ENCODE data around the gene CCDC171. TPM values are rescaled to one million over a fixed set of nuclear protein-coding genes. Genes with fewer than 3 reads are reported as not detected.
"Not testable (repeated sequence)": the region's sequence is repeated elsewhere in the genome, so short reads cannot be mapped to it uniquely, and the experiment has no call there.

CCDC171 gene
- total RNA-seq, 2 donors from 2014 or later = 2.3 to 4.7 TPM

DNA sequence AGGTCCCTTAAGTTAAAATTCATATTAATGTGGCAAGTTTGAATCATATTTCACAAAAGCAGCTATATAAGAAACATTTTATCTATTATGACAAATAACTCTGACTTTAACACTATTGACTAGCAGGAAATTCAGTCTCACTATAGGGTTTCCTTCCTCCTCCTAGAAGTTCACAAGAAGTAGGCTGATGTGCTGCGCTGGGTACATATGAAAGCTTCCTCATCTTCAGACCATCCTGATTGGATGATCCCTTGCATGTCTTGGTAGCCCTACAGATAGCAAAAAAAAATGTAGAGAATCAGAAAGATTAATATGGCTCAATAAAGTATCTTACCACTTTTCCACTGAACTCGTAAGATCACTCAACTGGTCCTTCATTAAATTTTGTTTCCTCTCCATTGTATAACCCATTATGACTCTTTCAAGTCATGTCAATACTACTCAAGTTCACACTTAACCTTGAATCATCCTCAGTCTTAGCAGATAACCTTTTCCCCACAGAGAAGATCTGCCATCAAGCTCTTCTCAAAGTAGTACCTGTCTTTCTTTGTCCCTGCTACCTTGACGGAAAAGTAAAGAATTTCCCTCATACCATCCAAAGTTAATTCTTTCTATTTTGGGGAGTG is 30.6 kb upstream of the CCDC171 start:
- WGBS, 2 donors = 91 to 93% methylated on average over 3 of the region's 3 CpGs
- DNase-seq = no peak
- Histone ChIP-seq H3K27ac (no peak overlapping the region), H3K9me3 (no peaks in the 10 kb centered on the region), H3K36me3 (replicated peaks in 1 of 2; ENCODE audit: insufficient read depth in 1 of 2, low read depth in 2 of 2) (no peaks in the 10 kb centered on the region), H3K4me1 (no peaks in the 10 kb centered on the region), H3K27me3 (no peaks in the 10 kb centered on the region), H3K4me3 (no peak overlapping the region)
- no peak for ATAC-seq
- TF ChIP-seq, protein P1, sequence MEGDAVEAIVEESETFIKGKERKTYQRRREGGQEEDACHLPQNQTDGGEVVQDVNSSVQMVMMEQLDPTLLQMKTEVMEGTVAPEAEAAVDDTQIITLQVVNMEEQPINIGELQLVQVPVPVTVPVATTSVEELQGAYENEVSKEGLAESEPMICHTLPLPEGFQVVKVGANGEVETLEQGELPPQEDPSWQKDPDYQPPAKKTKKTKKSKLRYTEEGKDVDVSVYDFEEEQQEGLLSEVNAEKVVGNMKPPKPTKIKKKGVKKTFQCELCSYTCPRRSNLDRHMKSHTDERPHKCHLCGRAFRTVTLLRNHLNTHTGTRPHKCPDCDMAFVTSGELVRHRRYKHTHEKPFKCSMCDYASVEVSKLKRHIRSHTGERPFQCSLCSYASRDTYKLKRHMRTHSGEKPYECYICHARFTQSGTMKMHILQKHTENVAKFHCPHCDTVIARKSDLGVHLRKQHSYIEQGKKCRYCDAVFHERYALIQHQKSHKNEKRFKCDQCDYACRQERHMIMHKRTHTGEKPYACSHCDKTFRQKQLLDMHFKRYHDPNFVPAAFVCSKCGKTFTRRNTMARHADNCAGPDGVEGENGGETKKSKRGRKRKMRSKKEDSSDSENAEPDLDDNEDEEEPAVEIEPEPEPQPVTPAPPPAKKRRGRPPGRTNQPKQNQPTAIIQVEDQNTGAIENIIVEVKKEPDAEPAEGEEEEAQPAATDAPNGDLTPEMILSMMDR (IDR thresholded peaks at IDR 0.05) = no peak
- TF ChIP-seq POLR2A (IDR thresholded peaks at IDR 0.05) = no peak
- intact Hi-C loops (cut with DNase I) = no loop called here

DNA sequence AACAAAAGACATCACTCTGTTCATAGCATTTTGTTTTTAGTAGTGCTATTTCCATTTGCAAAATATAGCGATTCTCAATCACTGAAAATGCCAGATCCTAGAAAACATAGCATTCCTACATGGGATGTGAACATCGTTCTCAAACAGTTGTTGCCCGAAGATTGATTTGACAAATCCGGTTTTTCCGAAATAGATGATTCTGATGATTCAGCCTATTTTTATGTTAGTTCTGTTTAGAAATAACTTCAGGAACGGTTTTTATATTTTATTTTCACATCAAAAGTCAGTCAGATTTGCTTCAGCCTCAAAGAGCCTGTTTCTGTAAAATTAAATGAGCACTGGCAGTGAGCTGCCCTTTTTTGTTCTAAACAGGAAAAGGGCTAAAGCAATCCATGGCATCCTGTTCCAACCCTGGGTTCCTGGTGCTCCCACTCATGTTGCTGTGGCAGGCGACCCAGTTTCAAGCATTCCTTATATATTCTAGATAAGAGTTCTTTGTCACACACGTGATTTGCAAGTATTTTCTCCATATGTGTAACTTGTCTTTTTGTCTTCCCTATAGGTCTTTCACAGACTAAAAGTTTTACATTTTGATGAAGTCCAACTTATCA is 27.9 kb upstream of the CCDC171 start:
- no peak overlapping the region for H3K27ac ChIP-seq
- no peaks in the 10 kb centered on the region for H3K4me1 ChIP-seq
- H3K4me3 ChIP-seq = no peak overlapping the region
- TF ChIP-seq, protein P1 (IDR thresholded peaks at IDR 0.05) = no peak
- no peak for TF ChIP-seq POLR2A (IDR thresholded peaks at IDR 0.05)
- ATAC-seq (no peak), DNase-seq (no peak)
- no peaks in the 10 kb centered on the region for H3K27me3 ChIP-seq
- 63 to 67% methylated on average over 8 of the region's 8 CpGs for WGBS, 2 donors
- intact Hi-C loops (cut with DNase I) = no loop called here
- no peaks in the 10 kb centered on the region for H3K9me3 ChIP-seq
- no peaks in the 10 kb centered on the region for H3K36me3 ChIP-seq (replicated peaks in 1 of 2; ENCODE audit: insufficient read depth in 1 of 2, low read depth in 2 of 2)

DNA sequence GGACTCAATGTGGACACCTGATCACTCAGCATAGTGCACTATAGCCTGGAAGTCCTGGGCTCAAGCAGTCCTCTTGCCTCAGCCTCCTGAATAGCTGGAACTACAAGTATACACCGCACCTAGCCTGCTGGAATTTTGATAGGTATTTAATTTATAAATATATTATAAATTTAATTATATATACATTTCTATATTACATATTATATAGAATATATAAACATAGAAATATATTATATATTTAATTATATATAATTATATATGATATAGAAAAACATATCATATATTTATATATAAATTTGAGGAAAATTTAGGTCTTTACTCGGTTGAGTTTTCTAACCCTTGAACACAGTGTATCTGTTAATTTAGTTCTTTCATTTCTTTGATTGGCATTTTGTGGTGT is 26.9 kb upstream of the CCDC171 start:
- H3K36me3 ChIP-seq (replicated peaks in 1 of 2; ENCODE audit: insufficient read depth in 1 of 2, low read depth in 2 of 2) = no peaks in the 10 kb centered on the region
- no peak overlapping the region for H3K4me3 ChIP-seq
- H3K9me3 ChIP-seq = no peaks in the 10 kb centered on the region
- no peak for ATAC-seq
- no peak overlapping the region for H3K27ac ChIP-seq
- TF ChIP-seq POLR2A (IDR thresholded peaks at IDR 0.05) = no peak
- TF ChIP-seq, protein P1 (IDR thresholded peaks at IDR 0.05) = no peak
- no peaks in the 10 kb centered on the region for H3K27me3 ChIP-seq
- no peak for DNase-seq
- intact Hi-C loops (cut with DNase I) = no loop called here
- 89 to 91% methylated on average over 2 of the region's 2 CpGs for WGBS, 2 donors
- no peaks in the 10 kb centered on the region for H3K4me1 ChIP-seq

DNA sequence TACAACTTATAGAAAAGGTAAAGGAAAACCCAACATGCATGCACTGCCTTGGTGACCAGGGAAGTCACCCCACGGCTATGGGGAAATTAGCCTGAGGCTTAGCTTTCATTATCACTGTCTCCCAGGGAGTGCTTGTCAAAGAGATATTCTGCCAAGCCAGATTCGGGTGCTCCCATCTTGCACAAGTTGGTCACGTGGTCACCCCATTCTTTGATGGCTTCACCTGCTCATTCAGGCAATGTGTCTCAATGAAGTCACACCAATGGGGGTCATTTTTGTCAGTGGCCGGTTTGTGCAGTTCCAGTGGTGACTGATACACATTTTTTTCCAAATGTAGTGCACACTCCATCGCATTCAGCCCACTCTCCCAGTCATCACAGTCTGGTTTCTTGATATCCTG is 25.8 kb upstream of the CCDC171 start:
- WGBS, 2 donors = 84 to 86% methylated on average over 5 of the region's 5 CpGs
- H3K27ac ChIP-seq, ATAC-seq: not testable (repeated sequence)

DNA sequence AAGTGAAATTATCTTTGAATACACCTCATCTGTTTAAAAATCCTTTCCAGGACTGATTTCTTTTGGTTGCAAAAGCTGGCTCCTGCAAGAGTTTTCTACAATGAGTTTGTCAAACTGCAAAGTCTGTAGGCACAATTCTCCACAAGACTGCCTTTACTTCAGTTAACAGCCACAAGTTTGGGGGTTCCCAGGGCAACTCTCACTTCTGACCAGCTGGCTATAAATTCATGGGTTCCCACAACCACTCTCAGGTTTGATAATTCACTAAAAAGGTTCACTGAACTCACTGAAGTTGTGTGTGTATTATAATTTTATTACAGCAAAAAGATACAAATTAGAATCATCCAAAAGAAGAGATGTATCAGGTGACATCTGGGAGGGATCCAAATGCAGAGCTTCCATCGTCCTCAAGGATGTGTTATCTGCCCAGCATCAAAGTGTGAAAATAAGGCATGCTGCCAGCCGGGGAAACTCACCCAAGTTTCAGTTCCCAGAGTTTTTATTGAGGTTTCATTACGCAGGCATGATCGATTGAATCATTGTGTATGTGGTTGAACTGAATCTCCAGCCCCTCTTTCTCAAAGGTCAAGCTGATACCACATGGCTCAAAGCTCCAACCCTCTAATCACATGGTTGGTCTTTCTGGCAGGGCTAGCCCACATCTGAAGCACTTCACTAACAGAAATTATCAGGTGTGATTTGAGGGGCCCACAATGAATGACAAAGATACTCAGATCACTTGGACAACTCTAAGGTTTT is 23.1 kb upstream of the CCDC171 start:
- no peak for DNase-seq
- Histone ChIP-seq H3K9me3 (no peaks in the 10 kb centered on the region), H3K4me3 (no peak overlapping the region), H3K27ac (no peak overlapping the region), H3K36me3 (replicated peaks in 1 of 2; ENCODE audit: insufficient read depth in 1 of 2, low read depth in 2 of 2) (no peaks in the 10 kb centered on the region), H3K27me3 (no peaks in the 10 kb centered on the region), H3K4me1 (no peaks in the 10 kb centered on the region)
- TF ChIP-seq POLR2A (IDR thresholded peaks at IDR 0.05) = no peak
- intact Hi-C loops (cut with DNase I) = no loop called here
- WGBS, 2 donors = 58 to 62% methylated on average over 4 of the region's 4 CpGs
- no peak for ATAC-seq

More for the DNA sequence above, 25.8 kb upstream of the CCDC171 start:
- H3K9me3 ChIP-seq; H3K27me3 ChIP-seq; H3K4me3 ChIP-seq; DNase-seq; H3K4me1 ChIP-seq; H3K36me3 ChIP-seq (replicated peaks in 1 of 2; ENCODE audit: insufficient read depth in 1 of 2, low read depth in 2 of 2); intact Hi-C loops (cut with DNase I): not testable (repeated sequence)
